ENCODE results near the gene NELL2.

The NELL2 gene

DNA sequence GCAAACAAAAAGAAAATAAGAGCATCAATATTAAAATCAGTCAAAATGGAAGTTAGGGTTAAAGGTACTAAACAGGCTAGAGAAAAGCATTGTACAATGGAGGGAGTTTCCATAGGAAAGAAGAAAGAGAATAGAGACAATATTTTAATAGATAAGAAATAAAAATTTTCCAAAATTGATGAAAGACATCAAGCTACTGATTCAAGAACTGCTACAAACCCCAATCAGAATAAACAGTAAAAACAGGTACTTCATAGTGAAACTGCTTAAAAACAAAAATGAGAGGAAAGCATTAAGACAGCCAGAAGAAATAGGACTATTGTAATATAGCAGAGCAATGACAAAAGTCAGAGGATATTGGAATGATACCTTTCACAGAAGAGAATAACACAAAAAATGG is 413.4 kb downstream of the NELL2 start:
- no peak for DNase-seq (ENCODE audit: low read depth)

DNA sequence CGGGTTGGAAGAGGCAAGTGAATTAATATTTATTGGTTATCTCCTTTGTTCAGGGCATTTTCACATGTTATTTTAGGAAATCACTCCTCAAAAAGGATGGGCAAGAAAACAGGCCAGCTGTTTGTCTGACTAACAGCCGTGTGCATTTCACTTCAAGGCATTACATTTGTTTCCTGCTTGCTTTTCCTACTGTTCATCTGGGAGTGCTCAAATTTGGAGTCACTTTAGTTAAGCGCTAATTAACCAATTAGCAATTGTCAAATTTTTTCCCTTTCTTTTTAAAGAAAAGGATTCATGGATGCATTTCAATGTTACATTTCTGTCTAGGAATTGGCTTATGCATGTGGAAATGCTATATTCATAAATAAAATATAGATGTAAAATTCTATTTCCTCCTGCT is 415.9 kb downstream of the NELL2 start:
- DNase-seq (ENCODE audit: low read depth): no peak

DNA sequence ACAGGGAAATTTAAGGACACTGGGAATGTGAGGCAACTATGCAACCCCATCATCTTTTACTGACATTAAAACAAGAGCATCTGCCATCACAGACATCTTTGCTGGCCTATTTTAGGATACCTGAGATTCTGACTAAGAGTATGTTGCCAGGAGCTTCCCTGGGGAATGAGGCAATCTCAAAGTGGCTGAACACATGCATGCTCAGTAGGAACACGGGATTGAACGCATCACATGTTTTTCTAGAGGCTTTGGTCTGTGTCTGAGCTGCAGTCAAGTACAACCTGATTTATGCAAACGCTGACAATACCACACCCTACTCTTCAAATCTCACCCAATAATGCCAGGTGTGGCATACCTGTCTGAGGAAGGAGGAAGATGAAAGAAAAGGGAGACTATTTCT is 416.5 kb downstream of the NELL2 start:
- DNase-seq (ENCODE audit: low read depth): no peak
